H9 (cell line): ENCODE measurements around the gene DHX35. TPM values are rescaled to one million over a fixed set of nuclear protein-coding genes. Genes with fewer than 3 reads are reported as not detected.

Experiments
- DNase-seq: peaks from one replicate; pipeline ENCODE4 v3.0.0-alpha.2; 2017
- H2AFZ ChIP-seq: one replicate; pipeline ENCODE4 v1.6.1; 2013; ENCODE audit warnings: mild to moderate bottlenecking, low read length, control low read depth, moderate library complexity
- H2AK5ac ChIP-seq: 2 replicates; pipeline ENCODE4 v1.6.1; 2013; ENCODE audit warnings: low read length, control low read depth, mixed read lengths; ENCODE audit not compliant: insufficient read length
- H2BK120ac ChIP-seq: one replicate; pipeline ENCODE4 v1.6.1; 2013; ENCODE audit warnings: low read depth, mild to moderate bottlenecking, low read length, control low read depth, inconsistent platforms; ENCODE audit not compliant: poor library complexity, severe bottlenecking
- H2BK12ac ChIP-seq: 2 replicates; pipeline ENCODE4 v1.6.1; 2013; ENCODE audit warnings: low read length, control low read depth, mixed read lengths, low read depth; ENCODE audit not compliant: insufficient read length
- H2BK15ac ChIP-seq: 2 replicates; pipeline ENCODE4 v1.6.1; 2013; ENCODE audit warnings: low read depth, low read length, control low read depth
- H2BK20ac ChIP-seq: one replicate; pipeline ENCODE4 v1.6.1; 2013; ENCODE audit warnings: low read depth, mild to moderate bottlenecking, low read length, control low read depth, inconsistent platforms; ENCODE audit not compliant: poor library complexity, severe bottlenecking
- H2BK5ac ChIP-seq: 2 replicates; pipeline ENCODE4 v1.6.1; 2013; ENCODE audit warnings: low read length, control low read depth, mixed read lengths; ENCODE audit not compliant: insufficient read length
- H3K14ac ChIP-seq: 2 replicates; pipeline ENCODE4 v1.6.1; 2013; ENCODE audit warnings: low read length, control low read depth; ENCODE audit not compliant: insufficient read depth
- H3K18ac ChIP-seq: 2 replicates; pipeline ENCODE4 v1.6.1; 2013; ENCODE audit warnings: low read depth, mild to moderate bottlenecking, mixed read lengths, low read length, control low read depth; ENCODE audit not compliant: insufficient read length
- H3K23ac ChIP-seq: 2 replicates; pipeline ENCODE4 v1.6.1; 2013; ENCODE audit warnings: low read length, control low read depth, mixed read lengths, low read depth; ENCODE audit not compliant: insufficient read length
- H3K23me2 ChIP-seq: 2 replicates; pipeline ENCODE4 v1.6.1; 2013; ENCODE audit warnings: low read depth, mild to moderate bottlenecking, mixed read lengths, low read length, control low read depth; ENCODE audit not compliant: insufficient read length, poor library complexity, severe bottlenecking
- H3K27ac ChIP-seq: 2 replicates; pipeline ENCODE4 v1.5.1; 2013; ENCODE audit warnings: low read length, control low read depth, mixed read lengths, low read depth; ENCODE audit not compliant: insufficient read length
- H3K27me3 ChIP-seq: 2 replicates; pipeline ENCODE4 v1.6.1; 2013; ENCODE audit warnings: low read length, control low read depth, inconsistent platforms; ENCODE audit not compliant: insufficient read depth
- H3K4ac ChIP-seq: 2 replicates; pipeline ENCODE4 v1.6.1; 2013; ENCODE audit warnings: low read depth, mild to moderate bottlenecking, control low read depth, inconsistent platforms, low read length, moderate library complexity
- H3K4me1 ChIP-seq: 2 replicates; pipeline ENCODE4 v1.6.1; 2013; ENCODE audit warnings: low read length, control low read depth, inconsistent platforms; ENCODE audit not compliant: insufficient read depth
- H3K4me2 ChIP-seq: 2 replicates; pipeline ENCODE4 v1.6.1; 2013; ENCODE audit warnings: low read length, control low read depth, mixed read lengths; ENCODE audit not compliant: insufficient read length, insufficient read depth
- H3K56ac ChIP-seq: 2 replicates; pipeline ENCODE4 v1.6.1; 2013; ENCODE audit warnings: low read depth, mild to moderate bottlenecking, mixed read lengths, low read length, control low read depth; ENCODE audit not compliant: insufficient read length
- H3K79me1 ChIP-seq: 2 replicates; pipeline ENCODE4 v1.6.1; 2013; ENCODE audit warnings: low read depth, mild to moderate bottlenecking, moderate library complexity, low read length, control low read depth, inconsistent platforms; ENCODE audit not compliant: insufficient read depth, poor library complexity, severe bottlenecking
- H3K79me2 ChIP-seq: 2 replicates; pipeline ENCODE4 v1.6.1; 2013; ENCODE audit warnings: low read length, control low read depth, inconsistent platforms; ENCODE audit not compliant: insufficient read depth
- H3K9ac ChIP-seq: 2 replicates; pipeline ENCODE4 v1.6.1; 2013; ENCODE audit warnings: low read length, control low read depth, mixed read lengths; ENCODE audit not compliant: insufficient read length; ENCODE audit errors: extremely low read depth
- H3K9me3 ChIP-seq: one replicate; pipeline ENCODE4 v1.6.1; 2013; ENCODE audit warnings: low read depth, low read length, inconsistent platforms; ENCODE audit not compliant: control insufficient read depth
- H3T11ph ChIP-seq: one replicate; pipeline ENCODE4 v1.6.1; 2013; ENCODE audit warnings: mild to moderate bottlenecking, low read length, control low read depth, inconsistent platforms
- H4K20me1 ChIP-seq: one replicate; pipeline ENCODE4 v1.6.1; 2013; ENCODE audit not compliant: control insufficient read depth, insufficient read length, insufficient read depth
- H4K5ac ChIP-seq: 2 replicates; pipeline ENCODE4 v1.6.1; 2013; ENCODE audit warnings: low read depth, mild to moderate bottlenecking, mixed read lengths, low read length, control low read depth; ENCODE audit not compliant: insufficient read length
- H4K8ac ChIP-seq: replicated peaks from 2 replicates; pipeline ENCODE4 v1.6.1; 2013; ENCODE audit warnings: low read length, control low read depth, mixed read lengths, low read depth; ENCODE audit not compliant: insufficient read length
- H4K91ac ChIP-seq: 2 replicates; pipeline ENCODE4 v1.6.1; 2013; ENCODE audit warnings: low read depth, mild to moderate bottlenecking, moderate library complexity, mixed read lengths, low read length, control low read depth; ENCODE audit not compliant: insufficient read length
- H3K27ac Mint-ChIP-seq, 3 experiments: 2 replicates in 2 of 3; 3 replicates in 1 of 3; pipeline ENCODE4 v1.8.0; 2020 to 2021; ENCODE audit warnings: mixed read lengths in 3 of 3, mild to moderate bottlenecking in 1 of 3, moderate library complexity in 1 of 3
- H3K27me3 Mint-ChIP-seq: 2 replicates; pipeline ENCODE4 v1.8.0; 2021; ENCODE audit warnings: low read depth, mild to moderate bottlenecking, moderate library complexity, mixed read lengths
- H3K36me3 Mint-ChIP-seq, 3 experiments: 2 replicates in 2 of 3; 3 replicates in 1 of 3; pipeline ENCODE4 v1.8.0; 2020 to 2021; ENCODE audit warnings: low read depth in 3 of 3, mixed read lengths in 3 of 3; ENCODE audit not compliant: insufficient read depth in 1 of 3
- H3K4me1 Mint-ChIP-seq, 2 experiments: 2 replicates each; pipeline ENCODE4 v1.8.0; 2020; ENCODE audit warnings: mixed read lengths in 2 of 2
- H3K4me3 Mint-ChIP-seq, 2 experiments: 2 replicates in 1 of 2; 3 replicates in 1 of 2; pipeline ENCODE4 v1.8.0; 2020 to 2021; ENCODE audit warnings: mild to moderate bottlenecking in 2 of 2, mixed read lengths in 2 of 2, moderate library complexity in 1 of 2
- H3K9me3 Mint-ChIP-seq, 2 experiments: 2 replicates in 1 of 2; 3 replicates in 1 of 2; pipeline ENCODE4 v1.8.0; 2020; ENCODE audit warnings: mild to moderate bottlenecking in 2 of 2, mixed read lengths in 2 of 2, moderate library complexity in 1 of 2
- WGBS: extraction: QIAGEN DNeasy Blood & Tissue Kit; methylation state at CpG from one replicate; pipeline ENCODE4 v1.1.7; 2013; ENCODE audit warnings: missing lambda C conversion rate, low lambda C conversion rate, mixed read lengths; ENCODE audit not compliant: insufficient read length; ENCODE audit errors: extremely low coverage; 5-methylcytosine and 5-hydroxymethylcytosine counted together
- total RNA-seq: library from RNA; stranded (reverse); gene quantifications from 2 replicates; pipeline ENCODE4 v1.2.1, GENCODE V29; 2021
- TF ChIP-seq, protein P1 (sequence below): fragments of 200-600 bp; sonication (generic); conservative IDR thresholded peaks from 3 replicates; pipeline ENCODE4 v1.8.0; 2021; ENCODE audit warnings: antibody characterized with exemption, mild to moderate bottlenecking

Gene DHX35
- total RNA-seq, 1 experiment from 2014 or later = 14.4 TPM

DNA sequence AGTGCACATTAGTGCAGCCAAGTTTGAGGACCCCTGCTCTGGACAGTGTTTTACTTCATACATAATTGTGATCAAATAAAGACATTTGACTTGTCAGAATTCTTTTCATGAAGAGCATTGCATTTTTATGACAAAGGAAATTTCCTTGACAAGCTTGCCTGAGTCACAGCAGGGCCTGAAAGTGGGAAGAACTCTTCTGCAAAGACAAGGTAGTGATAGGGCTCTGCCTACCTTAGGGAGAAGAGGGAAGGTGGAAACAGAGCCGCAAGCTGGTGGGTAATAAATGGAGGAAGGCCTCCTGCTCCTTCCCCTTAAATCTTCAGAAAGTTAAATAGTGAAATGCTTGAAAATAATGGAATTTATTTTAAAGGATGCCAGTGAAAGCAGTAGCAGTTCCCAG is 118.2 kb downstream of the DHX35 start:
- Histone ChIP-seq H2BK15ac (no peak overlapping the region), H3K27ac (no peak overlapping the region), H3K4me2 (no peak overlapping the region), H3K14ac (no peak overlapping the region), H3K9me3 (no peaks in the 10 kb centered on the region), H2BK20ac (no peak overlapping the region), H2BK12ac (no peak overlapping the region), H4K20me1 (no peaks in the 10 kb centered on the region), H2BK120ac (no peak overlapping the region), H4K8ac (no peak overlapping the region), H3K4ac (no peak overlapping the region), H2AFZ (no peak overlapping the region), H3K18ac (no peak overlapping the region), H2BK5ac (no peak overlapping the region), H3K27me3 (no peaks in the 10 kb centered on the region), H3K9ac (no peak overlapping the region), H4K91ac (no peak overlapping the region), H4K5ac (no peak overlapping the region), H3K56ac (no peak overlapping the region), H3K23ac (no peak overlapping the region), H3K23me2 (no peaks in the 10 kb centered on the region), H3K4me1 (no peaks in the 10 kb centered on the region), H3T11ph (no peak overlapping the region), H2AK5ac (no peak overlapping the region), H3K79me2 (no peaks in the 10 kb centered on the region), H3K79me1 (no peaks in the 10 kb centered on the region)
- TF ChIP-seq, protein P1, sequence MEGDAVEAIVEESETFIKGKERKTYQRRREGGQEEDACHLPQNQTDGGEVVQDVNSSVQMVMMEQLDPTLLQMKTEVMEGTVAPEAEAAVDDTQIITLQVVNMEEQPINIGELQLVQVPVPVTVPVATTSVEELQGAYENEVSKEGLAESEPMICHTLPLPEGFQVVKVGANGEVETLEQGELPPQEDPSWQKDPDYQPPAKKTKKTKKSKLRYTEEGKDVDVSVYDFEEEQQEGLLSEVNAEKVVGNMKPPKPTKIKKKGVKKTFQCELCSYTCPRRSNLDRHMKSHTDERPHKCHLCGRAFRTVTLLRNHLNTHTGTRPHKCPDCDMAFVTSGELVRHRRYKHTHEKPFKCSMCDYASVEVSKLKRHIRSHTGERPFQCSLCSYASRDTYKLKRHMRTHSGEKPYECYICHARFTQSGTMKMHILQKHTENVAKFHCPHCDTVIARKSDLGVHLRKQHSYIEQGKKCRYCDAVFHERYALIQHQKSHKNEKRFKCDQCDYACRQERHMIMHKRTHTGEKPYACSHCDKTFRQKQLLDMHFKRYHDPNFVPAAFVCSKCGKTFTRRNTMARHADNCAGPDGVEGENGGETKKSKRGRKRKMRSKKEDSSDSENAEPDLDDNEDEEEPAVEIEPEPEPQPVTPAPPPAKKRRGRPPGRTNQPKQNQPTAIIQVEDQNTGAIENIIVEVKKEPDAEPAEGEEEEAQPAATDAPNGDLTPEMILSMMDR = no peak
- Mint-ChIP-seq H3K36me3 (no peaks in the 10 kb centered on the region), H3K9me3 (peaks cover 0 to 5% of the 10 kb centered on the region in 2 experiments; a peak in 2 of 5 replicates), H3K4me3 (no peak overlapping the region), H3K27ac (no peak overlapping the region), H3K4me1 (0 out of 4 replicates have a peak, but pooled peaks cover 0 to 5% of the 10 kb centered on the region in 2 experiments), H3K27me3 (peaks cover 20% of the 10 kb centered on the region)
- WGBS = no CpG with 5 or more reads among the region's 1 CpG
- no peak for DNase-seq
